CD4-positive, alpha-beta T cell treated with Interleukin-4 for 4 hours (primary cell): ENCODE measurements around the gene DRC3.

Experiments used
- DNase-seq: peaks from one replicate; pipeline ENCODE4 v3.0.0-alpha.2; 2020

Gene DRC3

GRCh38 chr17:18064053-18064452 lies 91.4 kb downstream of the DRC3 start:
- no peak for DNase-seq

GRCh38 chr17:18065546-18065945 lies 92.9 kb downstream of the DRC3 start:
- no peak for DNase-seq
